H1 (cell line): ENCODE data around the gene SNED1. TPM values are rescaled to one million over a fixed set of nuclear protein-coding genes. Genes with fewer than 3 reads are reported as not detected.

Experiments
- CTCF ChIA-PET: fragments of 300-600 bp; sonication (Branson Sonifier 250); formaldehyde crosslinking; loops from one replicate; lab custom pipeline; 2021; ENCODE audit not compliant: partially characterized antibody; lab: Charles Lee
- POLR2A ChIA-PET: fragments of 300-600 bp; sonication (Branson Sonifier 250); formaldehyde crosslinking; loops from one replicate; lab custom pipeline; 2021; ENCODE audit warnings: inconsistent platforms; ENCODE audit not compliant: partially characterized antibody; lab: Charles Lee
- DNase-seq, 2 experiments: peaks; one replicate each; pipeline versions ENCODE4 v3.0.0 to v3.0.0-alpha.2; 2010 to 2022; ENCODE audit warnings: low spot score in 2 of 2, low read depth in 1 of 2, mixed read lengths in 1 of 2
- FAIRE-seq: peaks from 2 replicates; lab custom pipeline; 2011; peaks lifted over from hg19 to GRCh38; lab: Jason Lieb, UNC
- H2AFZ ChIP-seq: 2 replicates; pipeline ENCODE4 v1.8.1; 2012; ENCODE audit warnings: low read length, inconsistent platforms
- H2AK5ac ChIP-seq: 2 replicates; pipeline ENCODE4 v1.6.1; 2013; ENCODE audit warnings: low read depth, low read length
- H2BK120ac ChIP-seq: replicated peaks from 2 replicates; pipeline ENCODE3; 2013; ENCODE audit warnings: low read depth, low read length, inconsistent platforms
- H2BK12ac ChIP-seq: 2 replicates; pipeline ENCODE4 v1.6.1; 2013; ENCODE audit warnings: low read depth, low read length
- H2BK15ac ChIP-seq: 2 replicates; pipeline ENCODE4 v1.6.1; 2013; ENCODE audit warnings: low read length
- H2BK20ac ChIP-seq: 2 replicates; pipeline ENCODE4 v1.6.1; 2013; ENCODE audit warnings: low read length
- H2BK5ac ChIP-seq: 2 replicates; pipeline ENCODE4 v1.6.1; 2013; ENCODE audit warnings: low read depth, low read length
- H3K14ac ChIP-seq: 2 replicates; pipeline ENCODE4 v1.6.1; 2013; ENCODE audit warnings: inconsistent platforms; ENCODE audit not compliant: insufficient read length
- H3K18ac ChIP-seq: 2 replicates; pipeline ENCODE4 v1.6.1; 2013; ENCODE audit warnings: low read length; ENCODE audit errors: extremely low read depth
- H3K23ac ChIP-seq: 2 replicates; pipeline ENCODE4 v1.6.1; 2013; ENCODE audit warnings: inconsistent platforms; ENCODE audit not compliant: insufficient read length
- H3K23me2 ChIP-seq: 2 replicates; pipeline ENCODE4 v1.6.1; 2013; ENCODE audit warnings: low read depth, low read length
- H3K27ac ChIP-seq: 2 replicates; pipeline ENCODE4 v1.6.1; 2011; ENCODE audit warnings: low read depth, low read length, inconsistent platforms
- H3K27me3 ChIP-seq, 4 experiments: replicated peaks in 1 of 4; 1 replicate in 1 of 4; 2 replicates in 3 of 4; pipeline versions ENCODE4 v1.6.1 to v1.8.1; 2011 to 2013; ENCODE audit warnings: low read length in 3 of 4, mild to moderate bottlenecking in 3 of 4, inconsistent platforms in 2 of 4, mixed read lengths in 2 of 4, moderate library complexity in 1 of 4; ENCODE audit not compliant: control insufficient read depth in 3 of 4, insufficient read depth in 3 of 4; ENCODE audit errors: extremely low read depth in 1 of 4
- H3K36me3 ChIP-seq, 4 experiments: 2 replicates each; pipeline versions ENCODE4 v1.6.1 to v1.8.1; 2011 to 2013; ENCODE audit warnings: mild to moderate bottlenecking in 4 of 4, low read length in 3 of 4, moderate library complexity in 2 of 4, control low read depth in 1 of 4, inconsistent platforms in 1 of 4; ENCODE audit not compliant: insufficient read depth in 4 of 4, control insufficient read depth in 2 of 4
- H3K4ac ChIP-seq: replicated peaks from 2 replicates; pipeline ENCODE3; 2013; ENCODE audit warnings: low read length, low read depth, mixed read lengths, inconsistent platforms; ENCODE audit not compliant: insufficient read length
- H3K4me1 ChIP-seq, 4 experiments: replicated peaks in 1 of 4; 1 replicate in 1 of 4; 2 replicates in 3 of 4; pipeline versions ENCODE4 v1.6.1 to v1.8.1; 2011 to 2013; ENCODE audit warnings: low read length in 3 of 4, inconsistent platforms in 2 of 4, mixed read lengths in 1 of 4; ENCODE audit not compliant: insufficient read depth in 4 of 4, control insufficient read depth in 3 of 4
- H3K4me2 ChIP-seq, 2 experiments: 2 replicates each; pipeline versions ENCODE4 v1.6.1 to v1.8.1; 2011 to 2013; ENCODE audit warnings: low read depth in 2 of 2, low read length in 2 of 2, control low read depth in 1 of 2, inconsistent platforms in 1 of 2, mild to moderate bottlenecking in 1 of 2; ENCODE audit not compliant: insufficient read depth in 1 of 2
- H3K4me3 ChIP-seq, 4 experiments: fragments of 200-600, 300-600 bp in 1 of 4; sonication (generic), shearing (Covaris generic), sonication (Bioruptor Twin) in 1 of 4; 2 replicates each; pipeline versions ENCODE4 v1.5.1 to v1.8.1; 2011 to 2016; ENCODE audit warnings: low read length in 4 of 4, low read depth in 3 of 4, control low read depth in 2 of 4, inconsistent platforms in 2 of 4, mild to moderate bottlenecking in 2 of 4, mixed read lengths in 1 of 4, moderate library complexity in 1 of 4; ENCODE audit not compliant: insufficient read depth in 2 of 4; ENCODE audit errors: extremely low read depth in 1 of 4
- H3K56ac ChIP-seq: replicated peaks from 2 replicates; pipeline ENCODE3; 2013; ENCODE audit warnings: low read depth, mild to moderate bottlenecking, mixed read lengths, low read length, inconsistent platforms; ENCODE audit not compliant: insufficient read length
- H3K79me1 ChIP-seq: 2 replicates; pipeline ENCODE4 v1.6.1; 2013; ENCODE audit warnings: low read depth, low read length, control low read depth
- H3K79me2 ChIP-seq, 2 experiments: 2 replicates each; pipeline versions ENCODE4 v1.6.1 to v1.8.1; 2012 to 2013; ENCODE audit warnings: low read length in 2 of 2, mild to moderate bottlenecking in 2 of 2, inconsistent platforms in 1 of 2; ENCODE audit not compliant: insufficient read depth in 2 of 2, control insufficient read depth in 1 of 2
- H3K9ac ChIP-seq, 4 experiments: replicated peaks in 1 of 4; 1 replicate in 1 of 4; 2 replicates in 3 of 4; pipeline versions ENCODE4 v1.6.1 to v1.8.1; 2011 to 2013; ENCODE audit warnings: low read depth in 3 of 4, low read length in 3 of 4, control low read depth in 2 of 4, mild to moderate bottlenecking in 2 of 4, moderate library complexity in 2 of 4, inconsistent platforms in 1 of 4; ENCODE audit errors: extremely low read depth in 1 of 4
- H3K9me3 ChIP-seq, 2 experiments: 2 replicates each; pipeline versions ENCODE4 v1.6.1 to v1.8.1; 2012 to 2013; ENCODE audit warnings: mild to moderate bottlenecking in 2 of 2, moderate library complexity in 2 of 2, control low read depth in 1 of 2, inconsistent platforms in 1 of 2, low read depth in 1 of 2, low read length in 1 of 2, mixed read lengths in 1 of 2; ENCODE audit not compliant: insufficient read depth in 2 of 2
- H4K20me1 ChIP-seq, 2 experiments: replicated peaks in 1 of 2; 2 replicates each; pipeline versions ENCODE3 to v1.8.1; 2011 to 2013; ENCODE audit warnings: inconsistent platforms in 2 of 2, low read length in 2 of 2, mild to moderate bottlenecking in 1 of 2; ENCODE audit not compliant: insufficient read depth in 2 of 2, control insufficient read depth in 1 of 2
- H4K5ac ChIP-seq: 2 replicates; pipeline ENCODE4 v1.6.1; 2013; ENCODE audit warnings: low read length, low read depth, mixed read lengths, inconsistent platforms; ENCODE audit not compliant: insufficient read length
- H4K8ac ChIP-seq: 2 replicates; pipeline ENCODE4 v1.8.0; 2013; ENCODE audit warnings: mild to moderate bottlenecking, moderate library complexity, low read length, inconsistent platforms; ENCODE audit not compliant: insufficient read depth; ENCODE audit errors: extremely low read depth
- H4K91ac ChIP-seq: replicated peaks from 2 replicates; pipeline ENCODE3; 2013; ENCODE audit warnings: low read length, mixed read lengths, inconsistent platforms; ENCODE audit not compliant: insufficient read length
- ASH2L ChIP-seq: fragments of 200-600, 300-600 bp; sonication (generic); IDR thresholded peaks from one replicate; pipeline ENCODE4 v1.7.1; 2017; ENCODE audit warnings: low read length
- ATF3 ChIP-seq: IDR thresholded peaks from 2 replicates; pipeline ENCODE4 v1.6.1; 2011; ENCODE audit warnings: low read depth, mild to moderate bottlenecking, low read length; ENCODE audit not compliant: insufficient read depth
- KDM4A ChIP-seq: IDR thresholded peaks from one replicate; pipeline ENCODE4 v1.7.1; 2012; ENCODE audit warnings: low read depth, mild to moderate bottlenecking, moderate library complexity, low read length, inconsistent platforms; ENCODE audit not compliant: severe bottlenecking
- KDM5A ChIP-seq: fragments of 200-600 bp; IDR thresholded peaks from 2 replicates; pipeline ENCODE4 v1.7.1; 2012; ENCODE audit warnings: mild to moderate bottlenecking, low read length, inconsistent platforms, mixed read lengths
- RAD21 ChIP-seq, 2 experiments: IDR thresholded peaks in 1 of 2; conservative IDR thresholded peaks in 1 of 2; 2 replicates each; pipeline ENCODE4 v1.6.1; 2011; ENCODE audit warnings: low read depth in 2 of 2, low read length in 2 of 2, improper control_type of control experiment in 1 of 2, inconsistent platforms in 1 of 2, mild to moderate bottlenecking in 1 of 2, moderate library complexity in 1 of 2
- RBBP5 ChIP-seq: IDR thresholded peaks from 2 replicates; pipeline ENCODE4 v1.7.1; 2012; ENCODE audit warnings: low read depth, mild to moderate bottlenecking, inconsistent platforms, low read length, moderate library complexity, borderline replicate concordance
- RFX5 ChIP-seq: IDR thresholded peaks from 2 replicates; pipeline ENCODE4 v1.6.1; 2011; ENCODE audit warnings: low read depth, low read length, improper control_type of control experiment, borderline replicate concordance
- RXRA ChIP-seq: IDR thresholded peaks from 2 replicates; pipeline ENCODE4 v1.6.1; 2011; ENCODE audit warnings: low read depth, mild to moderate bottlenecking, low read length, moderate library complexity; ENCODE audit not compliant: insufficient read depth
- WGBS, 2 experiments: shearing (Covaris generic) in 1 of 2; methylation state at CpG; one replicate each; pipeline versions ENCODE4 v1.1.6 to v1.1.7; 2013 to 2015; ENCODE audit warnings: low lambda C conversion rate in 2 of 2, mixed read lengths in 2 of 2, inconsistent platforms in 1 of 2, low coverage in 1 of 2, missing lambda C conversion rate in 1 of 2; ENCODE audit not compliant: insufficient replicate concordance in 2 of 2, insufficient coverage in 1 of 2, insufficient read length in 1 of 2; ENCODE audit errors: extremely low coverage in 1 of 2, missing lambda C conversion rate in 1 of 2; 5-methylcytosine and 5-hydroxymethylcytosine counted together
- polyA plus RNA-seq, 7 experiments: library from polyadenylated mRNA; depleted of rRNA in 3 of 7; stranded (reverse) in 5 of 7; unstranded in 2 of 7; fragments of >200 nt in 5 of 7; fragments of 200-250 nt in 2 of 7; gene quantifications; 1 replicate in 5 of 7; 2 replicates in 1 of 7; 4 replicates in 1 of 7; pipeline versions ENCODE4 v1.2.1 to v1.2.3, GENCODE V29; 2011 to 2013; ENCODE audit warnings: missing spikeins in 2 of 7, mixed read lengths in 2 of 7
- total RNA-seq: library from RNA; stranded (reverse); fragmentation: NEBNext Ultra II Directional; extraction: Animal tissue kit (Norgen Biotek cat#: 25700); gene quantifications from 2 replicates; pipeline ENCODE4 v1.2.1, GENCODE V29; 2021

The SNED1 gene
- total and polyA plus RNA-seq, 2 of the 8 experiments (the other 6 are each of a cell fraction or from before 2014, with no cell fraction given): 1.9 TPM

- Histone ChIP-seq H3K23me2 (peaks cover 2% of the 10 kb centered on the region; the same call in 1 of the 2 replicates), H3K4me2 (peak overlapping the region; percentile 50), H2BK12ac (peak overlapping the region; percentile 97; the same call in 1 of the 2 replicates), H2BK5ac (peak overlapping the region; percentile 91; the same call in 1 of the 2 replicates), H3K4ac (peak overlapping the region; percentile 12), H2AK5ac (no peak overlapping the region; the same call in 1 of the 2 replicates), H3K4me3 (peak overlapping the region in 1 of 4 experiments; percentile 39; a peak in 4 of 8 replicates), H3K56ac (peak overlapping the region; percentile 11), H3K36me3 (no peaks in the 10 kb centered on the region), H3K4me1 (peaks cover 0 to 19% (median 15%) of the 10 kb centered on the region in 4 experiments; a peak in 6 of 7 replicates), H3K14ac (no peak overlapping the region), H3K23ac (no peak overlapping the region), H2BK15ac (peak overlapping the region; percentile 81; the same call in 1 of the 2 replicates), H3K27me3 (no peaks in the 10 kb centered on the region), H2BK20ac (0 out of 2 replicates have a peak overlapping the region, but pooled peaks have one; percentile 95), H4K20me1 (no peaks in the 10 kb centered on the region), H3K79me2 (no peaks in the 10 kb centered on the region), H3K27ac (no peak overlapping the region), H2AFZ (peak overlapping the region; percentile 31; the same call in 1 of the 2 replicates), H3K18ac (peak overlapping the region; percentile 93), H4K91ac (peak overlapping the region; percentile 91), H2BK120ac (peak overlapping the region; percentile 79), H4K8ac (peak overlapping the region; percentile 80), H3K9me3 (peaks cover 0 to 4% of the 10 kb centered on the region in 2 experiments; a peak in 1 of 4 replicates), H4K5ac (peak overlapping the region; percentile 47), H3K79me1 (no peaks in the 10 kb centered on the region), H3K9ac (peak overlapping the region in 2 of 4 experiments; percentile 4 to 13; a peak in 2 of 7 replicates)
- no peak for FAIRE-seq
- POLR2A ChIA-PET: interaction anchor here (1.1 to 2.4 kb wide), 4 partner anchors 8 to 66 kb away, joined by 3 to 9 read pairs (median 6); no protein-coding TSS in a partner anchor
- CTCF ChIA-PET: interaction anchor here (0.7 to 3.7 kb wide), 9 partner anchors 11 to 58 kb away, joined by 3 to 11 read pairs (median 3); partner anchors contain the start of gene SNED1
- DNase-seq: peak in 1 of 2 experiments; percentile 76
- WGBS, 2 experiments: 30% methylated on average over 19 of the region's 28 CpGs; no CpG with 5 or more reads in 1 of the 2 experiments
- TF ChIP-seq RXRA (no peak), ATF3 (no peak), RFX5 (no peak), KDM4A (no peak), RAD21 (IDR thresholded peaks at IDR 0.05 in 1 of 2, conservative IDR thresholded peaks at IDR 0.05 in 1 of 2; ENCODE audit: low read depth in 2 of 2, low read length in 2 of 2) (0 out of 4 replicates have a peak, but pooled peaks of 1 of the 2 experiments have one; percentile 1), RBBP5 (0 out of 2 replicates have a peak, but pooled peaks have one; percentile 41), KDM5A (no peak), ASH2L (peak; percentile 33)
These were observed 11.4 kb downstream of the SNED1 start for GRCh38 chr2:241009601-241010530.
